ENCODE measurements around the gene PCDHGA1.

- no peak for TF ChIP-seq ETV6 (IDR thresholded peaks at IDR 0.05; ENCODE audit: borderline replicate concordance in 1 of 2, low read depth in 2 of 2, low read length in 1 of 2)
- TF ChIP-seq ETV6 (CRISPR knock-in tag; IDR thresholded peaks at IDR 0.05; ENCODE audit: borderline replicate concordance) = no peak
- no peak for TF ChIP-seq RAD51 (IDR thresholded peaks at IDR 0.05; ENCODE audit: borderline replicate concordance, low read depth)
- no peak for TF ChIP-seq HDAC6 (IDR thresholded peaks at IDR 0.05; ENCODE audit: low read depth, low read length)
- no peak for TF ChIP-seq EP300 (IDR thresholded peaks at IDR 0.05; ENCODE audit: low read length)
- no peak for TF ChIP-seq CHD7 (IDR thresholded peaks at IDR 0.05; ENCODE audit: low read depth, low read length)
- no peak for TF ChIP-seq POLR2AphosphoS5 (IDR thresholded peaks at IDR 0.05; ENCODE audit: control insufficient read depth, insufficient read depth, low read depth, low read length)
- no peak for TF ChIP-seq SRSF1 (IDR thresholded peaks at IDR 0.05; ENCODE audit: low read depth, low read length)
- TF ChIP-seq HMBOX1 (IDR thresholded peaks at IDR 0.05) = no peak
- no peak for TF ChIP-seq REST (IDR thresholded peaks at IDR 0.05; ENCODE audit: borderline replicate concordance)
- no peak for TF ChIP-seq REST (CRISPR knock-in tag; IDR thresholded peaks at IDR 0.05; ENCODE audit: low read depth)
- no peak for TF ChIP-seq CREB1 (IDR thresholded peaks at IDR 0.05)
- no peak for TF ChIP-seq CREB1 (CRISPR knock-in tag; IDR thresholded peaks at IDR 0.05)
- TF ChIP-seq HNRNPL (IDR thresholded peaks at IDR 0.05; ENCODE audit: low read depth, low read length) = no peak
- TF ChIP-seq NBN (IDR thresholded peaks at IDR 0.05; ENCODE audit: low read depth) = no peak
- TF ChIP-seq BHLHE40 (IDR thresholded peaks at IDR 0.05; ENCODE audit: low read length) = no peak
- TF ChIP-seq EZH2 (IDR thresholded peaks at IDR 0.05; ENCODE audit: borderline replicate concordance, low read depth, low read length) = no peak
These were observed 229.8 kb downstream of the PCDHGA1 start for GRCh38 chr5:141560151-141560550.

Measured in K562 (cell line).